OCI-LY1 (cell line): ENCODE data around the gene NOX5.

ENCODE experiments used
- EZH2 ChIP-seq: fragments of 200-600 bp; sonication (generic), shearing (Covaris generic); IDR thresholded peaks from 2 replicates; pipeline ENCODE4 v1.8.0; 2017; ENCODE audit warnings: borderline replicate concordance, mixed run types, mild to moderate bottlenecking, antibody characterized with exemption, low read length, moderate library complexity, mixed read lengths
- TF ChIP-seq, protein P1 (sequence below): fragments of 200-600 bp; sonication (generic), shearing (Covaris generic); IDR thresholded peaks from 2 replicates; pipeline ENCODE4 v1.5.1; 2017; ENCODE audit warnings: mild to moderate bottlenecking, antibody characterized with exemption, low read length, moderate library complexity, mixed read lengths

GRCh38 chr15:69046781-69047180 is 32.3 kb downstream of the NOX5 start:
- TF ChIP-seq, protein P1, sequence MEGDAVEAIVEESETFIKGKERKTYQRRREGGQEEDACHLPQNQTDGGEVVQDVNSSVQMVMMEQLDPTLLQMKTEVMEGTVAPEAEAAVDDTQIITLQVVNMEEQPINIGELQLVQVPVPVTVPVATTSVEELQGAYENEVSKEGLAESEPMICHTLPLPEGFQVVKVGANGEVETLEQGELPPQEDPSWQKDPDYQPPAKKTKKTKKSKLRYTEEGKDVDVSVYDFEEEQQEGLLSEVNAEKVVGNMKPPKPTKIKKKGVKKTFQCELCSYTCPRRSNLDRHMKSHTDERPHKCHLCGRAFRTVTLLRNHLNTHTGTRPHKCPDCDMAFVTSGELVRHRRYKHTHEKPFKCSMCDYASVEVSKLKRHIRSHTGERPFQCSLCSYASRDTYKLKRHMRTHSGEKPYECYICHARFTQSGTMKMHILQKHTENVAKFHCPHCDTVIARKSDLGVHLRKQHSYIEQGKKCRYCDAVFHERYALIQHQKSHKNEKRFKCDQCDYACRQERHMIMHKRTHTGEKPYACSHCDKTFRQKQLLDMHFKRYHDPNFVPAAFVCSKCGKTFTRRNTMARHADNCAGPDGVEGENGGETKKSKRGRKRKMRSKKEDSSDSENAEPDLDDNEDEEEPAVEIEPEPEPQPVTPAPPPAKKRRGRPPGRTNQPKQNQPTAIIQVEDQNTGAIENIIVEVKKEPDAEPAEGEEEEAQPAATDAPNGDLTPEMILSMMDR, result no peak
- TF ChIP-seq EZH2, result no peak
